Measurements from ENCODE around the gene METTL5. TPM values are rescaled to one million over a fixed set of nuclear protein-coding genes. Genes with fewer than 3 reads are reported as not detected.

The METTL5 gene
- 10 to 100 TPM; 50.5 to 55.7 TPM for total RNA-seq

DNA sequence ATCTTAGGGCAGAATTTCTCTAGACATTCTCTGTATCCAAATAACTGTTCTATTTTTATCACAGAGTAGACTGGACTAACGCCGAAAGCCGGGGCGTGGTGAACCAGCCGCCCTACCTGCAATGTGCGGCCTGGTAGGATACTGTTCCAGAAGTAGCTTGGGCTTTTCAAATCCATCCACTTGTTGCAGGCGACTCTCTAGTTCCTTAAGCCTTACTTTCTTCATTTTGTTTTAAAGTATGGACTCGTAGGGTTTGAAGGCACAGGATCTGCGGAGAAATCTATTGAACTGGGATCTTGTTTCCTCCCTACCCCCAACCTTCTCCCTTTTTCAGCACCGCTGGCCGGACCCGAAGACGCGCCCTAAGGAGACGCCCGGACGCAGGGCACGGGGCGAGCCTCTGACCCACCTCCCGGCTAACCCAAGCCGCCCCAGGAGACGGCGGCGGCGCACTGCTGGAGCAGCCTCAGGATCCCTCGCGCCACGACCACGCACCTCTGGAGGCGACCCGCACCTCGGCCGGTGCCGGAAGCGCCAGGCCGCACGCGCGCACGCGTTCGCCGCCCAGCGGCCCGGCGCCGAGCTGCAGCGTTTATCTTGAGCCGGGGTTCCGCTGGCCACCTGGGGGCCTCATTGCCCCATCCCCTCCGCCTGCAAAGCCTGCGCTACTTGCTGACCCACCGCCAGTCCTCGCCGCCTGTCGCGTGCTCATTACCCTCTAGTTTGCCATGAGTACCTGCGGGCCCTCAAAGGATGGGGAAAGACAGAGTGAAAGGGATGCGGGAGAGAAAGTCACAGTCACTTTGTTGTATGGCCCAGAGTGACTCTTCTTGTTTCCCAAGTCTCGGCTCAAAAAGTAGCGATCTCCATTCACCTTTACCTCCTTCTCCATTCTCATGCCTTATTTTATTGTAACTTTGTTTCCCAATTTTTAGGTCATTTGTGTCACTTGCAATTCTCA, at the start of gene METTL5:
Gene METTL5 (minus strand): TSS at position 533 of the 961 bp plus-strand sequence. CDS start 308 bp downstream, at position 225.

GRCh38 chr2:169827272-169828140, 2.8 kb upstream of the METTL5 start, which contains the start of gene UBR3:
Gene UBR3 (plus strand): TSS chr2:169827454. CDS start chr2:169827508, 54 bp downstream.

GRCh38 chr2:169798718-169799592, 25.8 kb downstream of the METTL5 start, which contains the start of gene SSB:
Gene SSB (plus strand): TSS chr2:169798871. CDS start chr2:169800961, 2,090 bp downstream.

Other genes starting within 250 kb of the METTL5 start
- 10 to 100 TPM; 55.9 to 59.0 TPM for gene PPIG, start 240.6 kb downstream of the METTL5 start, total RNA-seq
- gene CFAP210, start 130.5 kb downstream of the METTL5 start, total RNA-seq, result not detected
- 1 to 10 TPM; 2.5 to 3.5 TPM for gene PHOSPHO2, start 130.4 kb downstream of the METTL5 start, total RNA-seq
- gene KLHL23, start 91.1 kb downstream of the METTL5 start, total RNA-seq, result 1 to 10 TPM; 2.6 to 2.9 TPM
- 10 to 100 TPM; 66.8 to 72.0 TPM for gene SSB, start 26.0 kb downstream of the METTL5 start, total RNA-seq
- 10 to 100 TPM; 21.9 to 22.2 TPM for gene UBR3, start 2.5 kb upstream of the METTL5 start, total RNA-seq